Activated naive CD8-positive, alpha-beta T cell treated with anti-CD3 and anti-CD28 coated beads, Interleukin-2, amount 10 ng/mL, durations not matched to agents 7 days and 5 days (primary cell): Measurements from ENCODE around the gene SERPINB1. TPM values are rescaled to one million over a fixed set of nuclear protein-coding genes. Genes with fewer than 3 reads are reported as not detected.
A peak's percentile ranks its signal among the peaks of the same experiment; 100 is the strongest.

Experiments
- ATAC-seq: fragments of 150-1000 bp; cut with Tn5 transposase; one replicate; pipeline ENCODE4 v1.10.0; 2021; ENCODE audit warnings: low read depth, moderate library complexity
- POLR2A ChIA-PET: fragments of 350-600 bp; sonication (Branson Sonifier 250); formaldehyde crosslinking; loops from one replicate; lab custom pipeline; 2021; ENCODE audit warnings: antibody characterized with exemption; lab: Charles Lee
- DNase-seq: peaks from one replicate; pipeline ENCODE4 v3.0.0; 2021
- H3K27ac Mint-ChIP-seq: one replicate; pipeline ENCODE4 v1.8.0; 2022; ENCODE audit warnings: mild to moderate bottlenecking, mixed read lengths
- H3K27me3 Mint-ChIP-seq: one replicate; pipeline ENCODE4 v1.8.0; 2022; ENCODE audit warnings: mild to moderate bottlenecking, moderate library complexity, mixed read lengths
- H3K36me3 Mint-ChIP-seq: one replicate; pipeline ENCODE4 v1.8.0; 2021; ENCODE audit warnings: mild to moderate bottlenecking, mixed read lengths
- H3K4me1 Mint-ChIP-seq: one replicate; pipeline ENCODE4 v1.8.0; 2021; ENCODE audit warnings: mixed read lengths
- H3K4me3 Mint-ChIP-seq: one replicate; pipeline ENCODE4 v1.8.0; 2022; ENCODE audit warnings: mild to moderate bottlenecking, moderate library complexity, mixed read lengths
- H3K9me3 Mint-ChIP-seq: one replicate; pipeline ENCODE4 v1.8.0; 2021; ENCODE audit warnings: mixed read lengths
- total RNA-seq, 2 experiments: library from RNA; stranded (reverse); gene quantifications; one replicate each; pipeline ENCODE4 v1.2.3, GENCODE V29; 2021

Gene SERPINB1
- total RNA-seq, 2 experiments from 2014 or later = 58.6 to 59.8 TPM

DNA sequence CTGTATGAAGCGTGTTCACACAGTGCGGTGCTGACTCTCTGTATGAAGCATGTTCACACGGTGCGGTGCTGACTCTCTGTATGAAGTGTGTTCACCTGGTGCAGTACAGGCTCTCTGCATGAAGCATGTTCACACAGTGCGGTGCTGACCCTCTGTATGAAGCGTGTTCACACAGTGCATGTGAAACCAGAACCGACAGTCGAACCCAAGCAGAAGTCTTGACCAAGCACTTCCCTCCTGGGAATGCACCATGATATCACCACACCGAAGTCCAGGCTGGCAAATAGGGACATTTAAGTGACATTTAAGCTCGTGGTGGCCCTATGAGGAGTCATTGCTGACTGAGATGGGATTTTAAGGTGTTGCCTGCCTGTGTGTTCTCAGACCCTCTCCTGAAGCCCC lies 11.3 kb upstream of the SERPINB1 start:
- Mint-ChIP-seq H3K27ac (peak overlapping the region; percentile 82), H3K4me3 (peak overlapping the region; percentile 18), H3K27me3 (no peaks in the 10 kb centered on the region), H3K36me3 (peaks cover 4% of the 10 kb centered on the region), H3K4me1 (peaks cover 66% of the 10 kb centered on the region), H3K9me3 (no peaks in the 10 kb centered on the region)
- no peak for ATAC-seq
- POLR2A ChIA-PET = no interaction called here
- no peak for DNase-seq

DNA sequence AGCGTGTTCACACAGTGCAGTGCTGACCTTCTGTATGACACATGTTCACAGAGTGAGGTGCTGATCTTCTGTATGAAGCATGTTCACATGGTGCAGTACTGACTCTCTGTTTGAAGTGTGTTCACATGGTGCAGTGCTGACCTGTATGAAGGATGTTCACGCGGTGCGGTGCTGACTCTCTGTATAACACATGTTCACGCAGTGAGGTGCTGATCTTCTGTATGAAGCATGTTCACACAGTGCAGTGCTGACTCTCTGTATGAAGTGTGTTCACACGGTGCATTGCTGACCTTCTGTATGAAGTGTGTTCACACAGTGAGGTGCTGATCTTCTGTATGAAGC lies 10.8 kb upstream of the SERPINB1 start:
- Mint-ChIP-seq H3K27ac (peak overlapping the region; percentile 82), H3K27me3 (no peaks in the 10 kb centered on the region), H3K4me3 (no peak overlapping the region), H3K9me3 (no peaks in the 10 kb centered on the region), H3K4me1 (peaks cover 62% of the 10 kb centered on the region), H3K36me3 (peaks cover 4% of the 10 kb centered on the region)
- ATAC-seq (no peak), DNase-seq (no peak)
- POLR2A ChIA-PET = no interaction called here

DNA sequence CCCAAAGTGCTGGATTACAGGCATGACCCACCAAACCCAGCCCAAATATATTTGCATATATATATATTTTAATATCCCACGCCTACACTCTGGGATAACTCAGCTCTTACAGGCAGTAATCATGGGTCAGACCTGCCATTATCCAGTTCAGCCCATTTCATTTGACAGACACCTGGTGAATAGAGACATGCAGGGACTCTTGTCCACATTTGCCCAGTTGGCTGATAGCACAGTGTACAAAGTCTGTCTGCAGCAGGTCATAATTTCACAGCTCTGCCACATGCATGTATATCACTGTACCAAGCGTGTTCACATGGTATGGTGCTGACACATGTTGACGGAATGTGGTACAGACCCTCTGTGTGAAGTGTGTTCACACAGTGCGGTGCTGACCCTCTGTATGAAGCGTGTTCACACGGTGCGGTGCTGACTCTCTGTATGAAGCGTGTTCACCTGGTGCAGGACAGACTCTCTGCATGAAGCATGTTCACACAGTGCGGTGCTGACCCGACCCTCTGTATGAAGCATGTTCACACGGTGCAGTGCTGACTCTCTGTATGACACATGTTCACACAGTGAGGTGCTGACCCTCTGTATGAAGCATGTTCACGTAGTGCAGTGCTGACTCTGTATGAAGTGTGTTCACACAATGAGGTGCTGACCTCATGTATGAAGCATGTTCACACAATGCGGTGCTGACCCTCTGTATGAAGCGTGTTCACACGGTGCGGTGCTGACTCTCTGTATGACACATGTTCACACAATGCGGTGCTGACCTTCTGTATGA lies 10.3 kb upstream of the SERPINB1 start:
- Mint-ChIP-seq H3K4me3 (no peak overlapping the region), H3K9me3 (no peaks in the 10 kb centered on the region), H3K4me1 (peaks cover 59% of the 10 kb centered on the region), H3K36me3 (peaks cover 4% of the 10 kb centered on the region), H3K27ac (no peak overlapping the region), H3K27me3 (no peaks in the 10 kb centered on the region)
- DNase-seq = no peak
- ATAC-seq = no peak
- POLR2A ChIA-PET = interaction anchor here (2.0 kb wide), 1 partner anchor 85 kb away, joined by 4 read pairs; no protein-coding TSS in a partner anchor

- ATAC-seq = no peak
- POLR2A ChIA-PET = interaction anchor here (0.7 to 5.1 kb wide), 8 partner anchors 8 to 140 kb away, joined by 3 to 39 read pairs (median 4); partner anchors contain the start of gene SERPINB1
- Mint-ChIP-seq H3K36me3 (peaks cover 4% of the 10 kb centered on the region), H3K4me3 (no peak overlapping the region), H3K27ac (no peak overlapping the region), H3K4me1 (peaks cover 52% of the 10 kb centered on the region), H3K27me3 (no peaks in the 10 kb centered on the region), H3K9me3 (no peaks in the 10 kb centered on the region)
- DNase-seq = no peak
Observed at GRCh38 chr6:2850538-2851113, 9.0 kb upstream of the SERPINB1 start.

DNA sequence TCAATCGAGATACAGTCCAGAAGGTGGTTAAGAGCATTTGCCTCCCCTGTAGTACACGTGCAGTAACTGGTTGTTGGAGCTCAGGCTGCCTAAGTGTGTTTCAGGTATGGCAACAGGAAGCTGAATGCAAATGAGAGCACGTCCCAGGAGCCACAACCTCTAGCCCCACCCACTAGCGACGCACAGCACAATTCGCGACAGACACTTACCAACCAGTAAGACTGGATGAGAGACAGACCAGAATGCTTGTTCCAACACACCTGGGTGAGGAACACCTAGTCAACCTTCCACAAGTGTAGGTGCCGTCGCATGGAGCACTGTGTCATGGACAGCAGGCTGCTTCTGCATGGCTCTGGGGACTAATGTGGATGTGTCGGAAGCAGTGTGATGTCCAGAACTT lies 7.2 kb upstream of the SERPINB1 start:
- H3K4me3 Mint-ChIP-seq = peak overlapping the region; percentile 66
- DNase-seq (peak; percentile 61), ATAC-seq (peak; percentile 81)
- peak overlapping the region; percentile 90 for H3K27ac Mint-ChIP-seq
- H3K4me1 Mint-ChIP-seq = peaks cover 37% of the 10 kb centered on the region
- H3K36me3 Mint-ChIP-seq = peaks cover 4% of the 10 kb centered on the region
- no peaks in the 10 kb centered on the region for H3K9me3 Mint-ChIP-seq
- POLR2A ChIA-PET = interaction anchor here (0.7 to 5.1 kb wide), 9 partner anchors 9 to 141 kb away, joined by 3 to 39 read pairs (median 4); no protein-coding TSS in a partner anchor
- no peaks in the 10 kb centered on the region for H3K27me3 Mint-ChIP-seq

DNA sequence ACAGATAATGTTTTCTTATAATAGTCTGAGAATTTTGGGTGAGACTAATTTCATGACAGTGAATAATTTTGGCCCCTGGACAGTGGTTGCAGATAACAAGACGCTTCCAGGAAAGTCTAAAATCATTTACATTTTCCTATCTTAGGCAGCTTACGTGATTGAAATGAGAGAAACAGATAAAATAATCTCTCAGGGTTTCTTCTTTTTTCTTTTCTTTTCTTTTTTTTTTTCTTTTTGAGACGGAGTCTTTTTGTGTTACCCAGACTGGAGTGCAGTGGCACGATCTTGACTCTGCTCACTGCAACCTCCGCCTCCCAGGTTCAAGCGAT lies 4.2 kb upstream of the SERPINB1 start:
- H3K36me3 Mint-ChIP-seq = peaks cover 4% of the 10 kb centered on the region
- peaks cover 42% of the 10 kb centered on the region for H3K4me1 Mint-ChIP-seq
- H3K4me3 Mint-ChIP-seq = peak overlapping the region; percentile 55
- H3K9me3 Mint-ChIP-seq = no peaks in the 10 kb centered on the region
- no peak for ATAC-seq
- peak overlapping the region; percentile 55 for H3K27ac Mint-ChIP-seq
- POLR2A ChIA-PET = interaction anchor here (0.7 to 5.1 kb wide), 15 partner anchors 12 to 144 kb away, joined by 3 to 39 read pairs (median 5); partner anchors contain the start of genes SERPINB6, SERPINB9 and WRNIP1
- DNase-seq = no peak
- no peaks in the 10 kb centered on the region for H3K27me3 Mint-ChIP-seq

DNA sequence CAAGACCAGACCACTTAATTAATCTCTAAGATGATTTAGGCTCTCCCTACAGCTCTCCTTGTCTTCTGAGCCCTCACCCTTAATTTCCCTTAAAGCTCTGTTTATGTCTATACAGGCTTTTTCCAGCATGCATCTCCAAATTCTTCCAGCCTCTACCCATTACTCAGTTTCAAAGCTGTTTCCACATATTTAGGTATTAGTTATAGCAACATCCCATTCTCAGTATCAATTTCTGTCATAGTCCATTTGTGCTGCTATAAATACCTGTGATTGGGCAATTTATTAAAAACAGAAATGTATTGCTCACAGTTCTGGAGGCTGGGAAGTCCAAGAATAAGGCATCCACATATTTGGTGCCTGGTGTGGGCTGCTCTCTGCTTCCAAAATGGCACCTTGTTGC lies 2.3 kb upstream of the SERPINB1 start:
- Mint-ChIP-seq H3K4me1 (peaks cover 53% of the 10 kb centered on the region), H3K27me3 (no peaks in the 10 kb centered on the region), H3K27ac (no peak overlapping the region), H3K4me3 (no peak overlapping the region), H3K9me3 (no peaks in the 10 kb centered on the region), H3K36me3 (peaks cover 13% of the 10 kb centered on the region)
- ATAC-seq (no peak), DNase-seq (no peak)
- POLR2A ChIA-PET = interaction anchor here (0.5 kb wide), 1 partner anchor 52 kb away, joined by 3 read pairs; no protein-coding TSS in a partner anchor

- ATAC-seq (no peak), DNase-seq (no peak)
- Mint-ChIP-seq H3K36me3 (peaks cover 10% of the 10 kb centered on the region), H3K4me1 (peaks cover 45% of the 10 kb centered on the region), H3K4me3 (no peak overlapping the region), H3K9me3 (no peaks in the 10 kb centered on the region), H3K27ac (no peak overlapping the region), H3K27me3 (no peaks in the 10 kb centered on the region)
- POLR2A ChIA-PET = interaction anchor here (0.5 to 1.7 kb wide), 3 partner anchors 52 to 77 kb away, joined by 3 to 5 read pairs (median 3); no protein-coding TSS in a partner anchor
Observed at GRCh38 chr6:2843138-2843740, 1.6 kb upstream of the SERPINB1 start.

DNA sequence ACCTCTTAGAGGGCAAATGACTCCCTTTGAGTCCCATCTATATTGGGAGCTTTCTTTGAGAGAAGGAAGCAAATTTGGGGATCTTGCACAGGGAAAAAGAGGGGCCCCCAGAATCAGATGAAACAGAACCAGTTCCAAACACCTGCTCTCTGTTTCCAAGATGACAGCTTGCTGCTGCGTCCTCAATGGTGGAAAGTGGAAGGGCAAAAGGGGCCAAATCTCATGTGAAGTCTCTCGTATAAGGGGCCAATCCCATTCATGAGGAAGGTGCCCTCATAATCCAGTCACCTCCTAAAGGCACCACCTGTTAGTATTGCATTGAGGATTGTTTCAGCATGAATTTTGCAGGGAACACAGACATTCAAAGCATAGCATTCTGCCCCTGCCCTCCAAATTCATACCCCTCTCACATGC lies 483 bp upstream of the SERPINB1 start:
- DNase-seq (no peak), ATAC-seq (no peak)
- POLR2A ChIA-PET = interaction anchor here (0.6 to 4.2 kb wide), 22 partner anchors 8 to 233 kb away, joined by 3 to 34 read pairs (median 5); partner anchors contain the start of genes SERPINB6, SERPINB9 and WRNIP1
- Mint-ChIP-seq H3K27ac (peak overlapping the region; percentile 87), H3K4me3 (peak overlapping the region; percentile 83), H3K9me3 (no peaks in the 10 kb centered on the region), H3K36me3 (peaks cover 15% of the 10 kb centered on the region), H3K4me1 (peaks cover 44% of the 10 kb centered on the region), H3K27me3 (no peaks in the 10 kb centered on the region)

- ATAC-seq (no peak), DNase-seq (no peak)
- Mint-ChIP-seq H3K4me1 (peaks cover 36% of the 10 kb centered on the region), H3K4me3 (peak overlapping the region; percentile 83), H3K27ac (peak overlapping the region; percentile 83), H3K9me3 (no peaks in the 10 kb centered on the region), H3K27me3 (no peaks in the 10 kb centered on the region), H3K36me3 (peaks cover 28% of the 10 kb centered on the region)
- POLR2A ChIA-PET = interaction anchor here (1.0 to 4.2 kb wide), 8 partner anchors 48 to 223 kb away, joined by 3 to 34 read pairs (median 28); partner anchors contain the start of genes SERPINB9 and WRNIP1
Observed at GRCh38 chr6:2840749-2841061, 958 bp downstream of the SERPINB1 start.

GRCh38 chr6:2839982-2840748 lies 1.5 kb downstream of the SERPINB1 start:
- peak overlapping the region; percentile 83 for H3K4me3 Mint-ChIP-seq
- H3K4me1 Mint-ChIP-seq = peaks cover 36% of the 10 kb centered on the region
- ATAC-seq (no peak), DNase-seq (no peak)
- no peaks in the 10 kb centered on the region for H3K27me3 Mint-ChIP-seq
- no peaks in the 10 kb centered on the region for H3K9me3 Mint-ChIP-seq
- H3K27ac Mint-ChIP-seq = peak overlapping the region; percentile 54
- peaks cover 33% of the 10 kb centered on the region for H3K36me3 Mint-ChIP-seq
- POLR2A ChIA-PET = interaction anchor here (0.7 to 4.2 kb wide), 7 partner anchors 48 to 224 kb away, joined by 3 to 34 read pairs (median 29); partner anchors contain the start of gene WRNIP1

GRCh38 chr6:2839195-2839981 lies 2.3 kb downstream of the SERPINB1 start:
- Mint-ChIP-seq H3K27me3 (no peaks in the 10 kb centered on the region), H3K4me1 (peaks cover 36% of the 10 kb centered on the region), H3K9me3 (peaks cover under 1% of the 10 kb centered on the region), H3K27ac (no peak overlapping the region), H3K4me3 (peak overlapping the region; percentile 83), H3K36me3 (peaks cover 41% of the 10 kb centered on the region)
- POLR2A ChIA-PET = interaction anchor here (0.7 to 4.2 kb wide), 5 partner anchors 47 to 150 kb away, joined by 3 to 32 read pairs (median 29); partner anchors contain the start of gene WRNIP1
- DNase-seq (no peak), ATAC-seq (no peak)
